ENCODE data around the gene APBA2.

APBA2 gene

GRCh38 chr15:29127506-29128430 is 242.0 kb downstream of the APBA2 start:
- DNase-seq, result no peak

GRCh38 chr15:29128671-29129070 is 242.9 kb downstream of the APBA2 start:
- DNase-seq, result no peak

GRCh38 chr15:29129221-29129620 is 243.4 kb downstream of the APBA2 start:
- no peak for DNase-seq

GRCh38 chr15:29129926-29130325 is 244.2 kb downstream of the APBA2 start:
- DNase-seq, result no peak

- DNase-seq, result no peak
Measured at GRCh38 chr15:29130476-29130875, 244.7 kb downstream of the APBA2 start.

GRCh38 chr15:29130951-29131839 is 245.4 kb downstream of the APBA2 start:
- DNase-seq, result no peak

- DNase-seq, result no peak
Measured at GRCh38 chr15:29131840-29132420, 246.2 kb downstream of the APBA2 start.

- DNase-seq, result no peak
Measured at GRCh38 chr15:29132735-29133181, 247.0 kb downstream of the APBA2 start.

GRCh38 chr15:29133321-29133720 is 247.5 kb downstream of the APBA2 start:
- no peak for DNase-seq

GRCh38 chr15:29133791-29134190 is 248.0 kb downstream of the APBA2 start:
- no peak for DNase-seq

- no peak for DNase-seq
Measured at GRCh38 chr15:29134239-29134638, 248.5 kb downstream of the APBA2 start.

GRCh38 chr15:29134641-29135308 is 249.0 kb downstream of the APBA2 start:
- no peak for DNase-seq

GRCh38 chr15:29135309-29135657 is 249.5 kb downstream of the APBA2 start:
- DNase-seq, result no peak

- no peak for DNase-seq
Measured at GRCh38 chr15:29135702-29136646, 250.2 kb downstream of the APBA2 start.

GRCh38 chr15:29138260-29138659 is 252.5 kb downstream of the APBA2 start:
- no peak for DNase-seq

- no peak for DNase-seq
Measured at GRCh38 chr15:29139072-29139471, 253.3 kb downstream of the APBA2 start.

- no peak for DNase-seq
Measured at GRCh38 chr15:29139540-29140459, 254.0 kb downstream of the APBA2 start.

GRCh38 chr15:29140475-29141307 is 254.9 kb downstream of the APBA2 start:
- DNase-seq, result no peak

GRCh38 chr15:29141308-29142128 is 255.7 kb downstream of the APBA2 start:
- DNase-seq, result no peak
